GM21526 (cell line): ENCODE results near the gene ATF6B.

ENCODE experiments used
- ATAC-seq: cut with Tn5 transposase; IDR thresholded peaks from one replicate; pipeline ENCODE4 v1.9.1; 2021; ENCODE audit warnings: moderate library complexity; ENCODE audit not compliant: unreplicated experiment, low FRiP score

Gene ATF6B

DNA sequence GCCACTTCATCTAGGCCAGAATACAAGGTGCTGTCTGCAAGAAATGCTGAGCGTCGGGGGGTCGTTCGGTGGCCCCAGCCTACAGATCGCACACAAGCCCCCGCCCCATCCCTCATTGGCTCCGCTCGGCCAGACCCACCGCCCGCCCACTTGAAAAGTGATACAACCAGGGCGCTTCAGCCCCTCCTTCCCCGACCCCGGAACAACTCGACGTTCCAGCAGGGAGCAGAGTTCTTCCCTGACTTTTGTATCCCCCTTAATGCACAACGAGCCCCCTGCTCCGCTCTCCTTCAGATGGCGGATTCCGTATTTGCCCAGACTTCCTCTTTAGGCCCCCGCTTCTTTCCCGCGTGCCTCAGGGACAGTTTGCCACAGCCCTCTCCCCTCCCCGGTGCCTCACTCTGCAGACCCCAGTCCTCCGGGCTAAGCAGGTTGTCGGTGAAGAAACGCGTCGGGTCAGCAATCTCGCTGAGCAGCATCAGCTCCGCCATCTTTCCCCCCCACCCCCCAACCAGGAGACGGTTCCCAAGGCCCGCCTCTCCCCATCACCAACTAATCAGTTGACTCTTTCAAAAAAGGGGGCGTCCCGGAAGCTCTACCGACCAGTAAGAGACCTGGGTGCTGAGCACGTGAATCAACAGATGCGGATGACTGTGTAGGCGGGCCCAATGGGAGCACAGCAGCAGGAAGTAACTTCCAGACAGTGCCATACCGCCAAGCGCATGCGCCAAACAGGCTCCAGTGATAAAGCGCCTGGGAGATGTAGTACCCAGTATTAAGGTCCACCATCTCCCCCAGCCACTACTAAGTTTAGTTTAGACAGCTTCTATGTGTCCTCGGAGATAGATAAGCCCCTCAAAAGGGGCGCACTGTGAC is at the start of gene ATF6B:
Gene ATF6B, minus strand, starts transcription at position 530 of the 876 bp plus-strand sequence. Its CDS starts 39 bp downstream, at position 491.
- ATAC-seq: peak; percentile 77

DNA sequence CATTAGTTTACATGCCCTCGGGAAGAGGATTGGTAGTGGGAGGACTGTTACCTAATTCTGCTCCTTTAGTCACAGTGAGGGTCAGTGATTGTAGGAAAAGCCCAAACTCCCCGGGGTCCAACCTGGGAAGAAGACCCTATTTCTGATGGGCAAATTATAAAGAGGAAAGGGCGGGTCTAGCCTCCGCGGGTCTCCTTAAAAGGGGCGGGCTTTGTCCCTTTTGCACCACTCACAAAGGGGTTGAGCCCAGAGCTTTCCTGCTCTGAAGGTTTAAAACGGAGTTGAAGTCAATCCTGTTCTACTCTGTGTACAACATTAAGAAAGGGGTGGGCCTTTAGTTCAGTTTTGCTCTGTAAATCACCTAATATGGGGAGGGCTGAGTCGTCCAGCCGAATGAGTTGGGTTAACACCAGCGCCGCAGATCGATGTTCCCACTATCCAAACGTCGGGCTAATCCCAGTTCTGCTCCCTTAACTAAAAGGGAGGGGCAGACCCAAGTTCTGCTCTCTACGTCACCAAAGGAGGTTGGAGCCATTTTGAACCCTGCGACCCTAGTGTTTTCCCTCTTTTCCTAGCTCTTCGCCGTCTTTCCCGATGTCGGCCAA is 49.2 kb upstream of the ATF6B start:
- ATAC-seq: no peak

DNA sequence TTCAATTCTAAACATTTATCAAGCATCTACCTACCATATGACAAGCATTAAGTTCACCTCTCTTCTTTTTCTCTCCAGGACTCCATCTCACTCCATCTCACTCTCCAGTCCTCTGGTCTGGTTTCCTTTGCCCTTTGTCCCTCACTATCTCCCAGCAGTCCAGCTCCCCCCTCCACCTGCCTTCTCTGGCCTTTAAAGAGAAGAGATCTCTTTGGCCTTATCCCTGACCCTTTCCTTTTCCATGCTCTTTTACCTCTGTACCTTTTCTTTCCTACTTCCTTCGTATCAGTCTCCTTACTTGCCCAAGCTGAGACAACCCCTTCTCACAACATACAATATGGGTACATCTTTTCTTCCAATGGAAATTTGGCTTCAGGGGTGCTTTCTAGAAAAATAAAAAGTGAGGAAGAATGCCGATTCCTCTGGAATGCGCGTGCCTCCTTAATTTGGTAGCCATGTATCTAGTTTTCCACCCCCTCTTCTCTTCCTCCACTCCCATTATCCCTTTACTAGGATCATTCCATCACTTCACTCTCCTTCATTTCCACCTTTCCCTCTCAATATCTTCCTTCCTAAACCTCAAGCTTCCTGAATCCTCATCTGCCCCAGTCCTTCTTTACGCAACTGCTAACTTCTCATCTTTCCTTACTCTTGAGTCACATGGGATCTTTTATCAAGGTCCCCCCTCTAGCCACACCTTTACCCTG is 48.6 kb upstream of the ATF6B start:
- ATAC-seq: no peak

- no peak for ATAC-seq
Observed at GRCh38 chr6:32175711-32176475, 47.8 kb upstream of the ATF6B start, which contains the start of gene AGPAT1. TSS of gene AGPAT1 (minus strand) at chr6:32176084. CDS start at chr6:32171496, 4,588 bp downstream.

DNA sequence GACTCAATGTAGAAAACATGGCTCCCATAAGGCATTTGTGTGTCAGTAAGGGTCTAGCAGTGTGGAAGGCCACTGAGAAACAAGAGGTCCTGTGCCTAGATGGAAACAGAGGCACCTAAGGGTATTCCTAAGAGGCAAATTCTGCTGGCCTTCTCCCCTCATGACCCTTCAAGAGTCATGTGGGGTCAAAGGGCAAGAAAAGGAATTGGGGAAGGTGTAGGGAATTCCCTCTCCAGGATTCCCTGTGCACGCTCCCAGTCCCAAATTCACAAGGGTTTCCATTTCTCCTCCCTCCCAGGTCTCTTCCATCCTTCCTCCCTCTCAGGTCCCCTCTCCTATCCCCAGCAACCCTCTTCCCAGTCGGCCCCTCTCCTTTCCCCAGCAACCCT is 47.3 kb upstream of the ATF6B start:
- ATAC-seq: no peak

DNA sequence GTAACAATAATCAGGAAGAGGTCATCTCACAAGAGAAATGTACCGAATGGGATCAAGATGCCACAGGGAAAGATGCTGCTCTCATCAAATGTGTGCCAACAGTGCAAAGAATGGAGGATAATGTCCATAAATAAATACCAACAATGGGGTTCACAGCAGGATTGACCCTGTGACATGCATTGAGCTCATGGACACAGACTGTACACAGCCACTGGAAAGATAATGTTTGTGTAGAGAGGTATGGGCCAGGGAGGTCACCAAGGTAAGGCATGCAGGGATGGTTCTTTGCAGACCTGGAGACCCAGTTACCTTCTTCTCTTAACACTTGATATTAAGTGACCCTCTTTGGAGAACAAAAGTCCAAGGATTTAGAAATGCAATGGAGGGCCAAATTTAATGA is 46.4 kb upstream of the ATF6B start:
- ATAC-seq: no peak

- ATAC-seq: no peak
Observed at GRCh38 chr6:32173051-32173727, 45.1 kb upstream of the ATF6B start.

DNA sequence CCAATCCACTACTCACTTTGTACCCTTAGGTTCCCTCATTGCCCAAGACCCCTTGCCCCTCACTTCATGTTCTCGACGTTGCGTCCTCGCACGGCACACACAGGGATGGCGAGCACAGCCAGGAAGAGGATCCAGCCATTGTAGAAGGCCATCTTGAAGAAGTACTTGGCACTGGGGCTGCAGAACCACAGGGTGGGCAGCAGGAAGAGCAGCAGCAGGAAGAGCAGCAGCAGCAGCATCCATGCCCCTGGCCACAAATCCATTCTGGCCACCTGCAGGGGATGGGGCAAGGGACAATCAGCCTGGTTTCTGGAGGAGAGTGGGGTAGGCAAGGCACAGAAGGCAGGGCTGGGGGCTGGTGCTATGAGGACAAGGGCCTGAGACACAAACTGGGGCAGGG is 43.2 kb upstream of the ATF6B start:
- no peak for ATAC-seq

- ATAC-seq: no peak
Observed at GRCh38 chr6:32170294-32170693, 42.2 kb upstream of the ATF6B start.

- no peak for ATAC-seq
Observed at GRCh38 chr6:32168807-32169591, 41.0 kb upstream of the ATF6B start.

- no peak for ATAC-seq
Observed at GRCh38 chr6:32168350-32168749, 40.3 kb upstream of the ATF6B start.

DNA sequence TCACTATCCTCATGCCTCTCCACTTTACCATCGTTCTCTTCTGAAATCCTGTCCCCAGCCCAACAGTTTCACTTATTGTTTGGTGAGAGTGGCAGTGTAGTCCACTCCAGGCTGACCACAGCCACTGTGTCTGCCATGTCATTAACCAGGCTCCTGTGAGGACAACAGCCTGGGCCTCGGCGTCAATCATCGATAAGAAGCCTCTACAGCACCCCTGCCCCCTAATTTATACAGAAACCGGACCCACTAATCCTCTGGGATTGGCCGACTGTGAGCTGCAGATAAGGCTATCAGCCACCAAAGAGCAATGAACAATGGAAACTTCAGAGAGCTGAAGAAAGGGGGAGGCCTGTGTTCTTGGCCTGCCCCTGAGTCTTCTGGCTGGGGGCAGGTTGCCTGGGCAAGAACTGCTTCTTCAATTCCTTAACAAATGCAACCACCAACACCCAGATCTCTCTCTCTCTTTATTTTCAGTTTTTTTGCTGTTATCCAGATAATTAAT is 39.8 kb upstream of the ATF6B start:
- no peak for ATAC-seq

DNA sequence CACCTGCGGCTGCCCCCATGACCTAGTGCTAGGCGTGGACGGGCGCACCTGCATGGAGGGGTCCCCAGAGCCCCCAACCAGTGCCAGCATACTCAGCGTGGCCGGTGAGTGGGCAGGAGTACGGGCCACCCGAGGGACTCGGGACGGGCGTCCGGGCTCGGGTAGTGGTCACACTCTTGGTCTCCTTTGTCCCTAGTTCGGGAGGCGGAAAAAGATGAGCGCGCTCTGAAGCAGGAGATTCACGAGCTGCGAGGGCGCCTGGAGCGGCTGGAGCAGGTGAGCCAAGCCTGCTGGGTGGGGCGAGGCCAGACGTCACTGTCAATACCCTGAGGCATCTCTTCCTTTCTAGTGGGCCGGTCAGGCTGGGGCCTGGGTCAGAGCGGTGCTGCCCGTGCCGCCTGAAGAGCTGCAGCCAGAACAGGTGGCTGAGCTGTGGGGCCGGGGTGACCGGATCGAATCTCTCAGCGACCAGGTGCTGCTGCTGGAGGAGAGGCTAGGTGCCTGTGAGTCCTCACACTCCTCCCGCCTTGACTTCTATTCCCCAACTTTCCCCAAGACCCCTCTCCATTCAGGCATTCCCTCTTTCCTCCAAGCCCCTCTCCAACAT is 39.2 kb upstream of the ATF6B start:
- no peak for ATAC-seq

GRCh38 chr6:32166411-32167061 is 38.5 kb upstream of the ATF6B start:
- no peak for ATAC-seq

DNA sequence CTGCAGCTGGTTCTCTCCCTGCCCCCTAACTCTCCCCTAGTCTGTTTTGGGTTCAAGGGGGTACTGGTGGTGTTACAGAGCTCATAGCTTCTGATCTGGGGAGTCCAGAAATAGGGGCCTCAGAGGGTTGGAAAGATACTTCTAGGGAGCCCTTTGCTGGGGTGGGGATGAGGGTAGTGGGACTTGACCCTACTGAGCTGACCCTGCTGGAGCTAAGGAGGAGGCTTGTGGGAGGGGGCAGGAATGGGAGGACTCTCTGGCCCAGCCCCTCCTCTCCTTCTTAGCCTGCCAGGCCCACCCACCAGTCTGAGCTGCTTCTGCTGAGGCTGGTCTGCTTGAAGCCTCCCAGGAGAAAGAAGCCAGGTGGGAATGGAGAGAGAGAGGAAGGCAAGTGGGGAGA is 36.2 kb upstream of the ATF6B start, which contains the start of gene EGFL8:
Gene EGFL8, plus strand, starts transcription at position 301 of the 400 bp plus-strand sequence. CDS start 1,571 bp downstream, outside the sequence.
- no peak for ATAC-seq

GRCh38 chr6:32163559-32164258 is 35.7 kb upstream of the ATF6B start:
- ATAC-seq: no peak

DNA sequence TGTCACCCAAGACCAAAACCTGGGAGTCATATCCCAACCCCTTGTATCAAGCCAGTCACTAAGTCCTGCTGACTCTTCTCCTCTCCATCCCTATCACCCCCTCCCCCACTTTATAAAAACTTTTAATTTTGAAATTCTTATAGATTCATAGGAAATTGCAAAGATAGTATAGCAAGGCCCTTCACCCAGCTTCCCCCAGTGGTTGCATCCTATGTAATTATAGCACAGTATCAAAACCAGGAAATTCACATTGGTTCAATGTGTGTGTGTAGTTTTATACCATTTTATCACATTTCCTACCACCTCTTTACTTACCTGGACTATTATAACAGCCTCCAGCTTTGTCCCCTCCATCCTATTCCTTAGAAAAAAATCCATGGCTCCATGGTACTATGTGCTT is 30.0 kb upstream of the ATF6B start:
- no peak for ATAC-seq
